ENCODE measurements around the gene SORD. TPM values are rescaled to one million over a fixed set of nuclear protein-coding genes. Genes with fewer than 3 reads are reported as not detected.

SORD gene
- total and polyA plus RNA-seq, 9 of the 15 experiments (the other 6 are each of a cell fraction or from before 2014, with no cell fraction given) = 5.9 to 79.2 (median 29.6) TPM

DNA sequence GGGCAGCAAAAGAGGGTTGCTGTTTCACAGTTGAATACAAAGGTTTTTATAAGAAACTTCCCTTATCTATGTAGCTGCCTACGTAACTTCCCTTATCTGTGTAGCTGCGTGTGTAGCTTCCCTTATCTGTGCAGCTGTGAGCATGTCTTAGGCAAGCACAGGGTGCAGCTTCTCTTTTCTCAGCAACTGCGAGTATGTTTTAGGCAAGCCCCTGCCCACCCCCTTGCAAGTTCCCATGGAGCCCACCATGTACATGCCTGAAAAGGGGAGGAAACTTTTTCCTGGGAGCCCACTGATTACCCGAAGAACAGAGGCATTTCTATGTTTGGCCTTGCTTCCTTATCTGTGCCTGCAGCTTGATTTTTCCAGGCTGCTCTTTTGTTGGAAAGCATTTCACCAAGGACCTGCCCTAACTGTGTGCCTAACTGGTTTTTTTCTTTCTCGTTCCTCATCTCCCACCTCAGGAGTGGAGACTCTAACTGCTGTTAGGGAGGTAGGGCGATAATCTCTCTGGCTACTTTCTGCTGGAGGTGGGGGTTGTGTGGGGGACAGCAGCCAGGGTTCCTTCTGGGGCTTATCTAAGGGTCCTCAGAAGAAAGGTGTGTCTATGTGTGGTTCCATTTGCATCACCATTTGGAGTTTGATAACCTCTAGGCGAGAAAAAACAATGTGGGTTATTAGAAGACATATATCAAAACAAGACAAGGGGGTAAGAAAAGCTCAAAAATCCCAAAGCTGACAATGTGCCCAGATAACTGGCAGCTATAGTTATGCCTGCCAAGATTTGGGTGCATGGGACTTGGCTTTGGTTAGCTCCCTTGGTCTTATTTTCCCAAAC lies 26.0 kb downstream of the SORD start (continued):
- TF ChIP-seq, protein P1, sequence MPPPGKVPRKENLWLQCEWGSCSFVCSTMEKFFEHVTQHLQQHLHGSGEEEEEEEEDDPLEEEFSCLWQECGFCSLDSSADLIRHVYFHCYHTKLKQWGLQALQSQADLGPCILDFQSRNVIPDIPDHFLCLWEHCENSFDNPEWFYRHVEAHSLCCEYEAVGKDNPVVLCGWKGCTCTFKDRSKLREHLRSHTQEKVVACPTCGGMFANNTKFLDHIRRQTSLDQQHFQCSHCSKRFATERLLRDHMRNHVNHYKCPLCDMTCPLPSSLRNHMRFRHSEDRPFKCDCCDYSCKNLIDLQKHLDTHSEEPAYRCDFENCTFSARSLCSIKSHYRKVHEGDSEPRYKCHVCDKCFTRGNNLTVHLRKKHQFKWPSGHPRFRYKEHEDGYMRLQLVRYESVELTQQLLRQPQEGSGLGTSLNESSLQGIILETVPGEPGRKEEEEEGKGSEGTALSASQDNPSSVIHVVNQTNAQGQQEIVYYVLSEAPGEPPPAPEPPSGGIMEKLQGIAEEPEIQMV (tag; conservative IDR thresholded peaks at IDR 0.05; ENCODE audit: low read depth) = no peak
- TF ChIP-seq CHD1 (IDR thresholded peaks at IDR 0.05; ENCODE audit: low read length) = no peak
- TF ChIP-seq, protein P2, sequence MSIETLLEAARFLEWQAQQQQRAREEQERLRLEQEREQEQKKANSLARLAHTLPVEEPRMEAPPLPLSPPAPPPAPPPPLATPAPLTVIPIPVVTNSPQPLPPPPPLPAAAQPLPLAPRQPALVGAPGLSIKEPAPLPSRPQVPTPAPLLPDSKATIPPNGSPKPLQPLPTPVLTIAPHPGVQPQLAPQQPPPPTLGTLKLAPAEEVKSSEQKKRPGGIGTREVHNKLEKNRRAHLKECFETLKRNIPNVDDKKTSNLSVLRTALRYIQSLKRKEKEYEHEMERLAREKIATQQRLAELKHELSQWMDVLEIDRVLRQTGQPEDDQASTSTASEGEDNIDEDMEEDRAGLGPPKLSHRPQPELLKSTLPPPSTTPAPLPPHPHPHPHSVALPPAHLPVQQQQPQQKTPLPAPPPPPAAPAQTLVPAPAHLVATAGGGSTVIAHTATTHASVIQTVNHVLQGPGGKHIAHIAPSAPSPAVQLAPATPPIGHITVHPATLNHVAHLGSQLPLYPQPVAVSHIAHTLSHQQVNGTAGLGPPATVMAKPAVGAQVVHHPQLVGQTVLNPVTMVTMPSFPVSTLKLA (conservative IDR thresholded peaks at IDR 0.05) = peak; percentile 41 to 72; a peak in 3 of 4 replicates
- TF ChIP-seq MTA2 (IDR thresholded peaks at IDR 0.05; ENCODE audit: low read depth) = peak; percentile 81
- TF ChIP-seq MCM3 (IDR thresholded peaks at IDR 0.05) = no peak
- no peak for TF ChIP-seq PRPF4 (IDR thresholded peaks at IDR 0.05; ENCODE audit: insufficient read depth, low read depth, low read length, poor library complexity, severe bottlenecking)
- TF ChIP-seq, protein P3, sequence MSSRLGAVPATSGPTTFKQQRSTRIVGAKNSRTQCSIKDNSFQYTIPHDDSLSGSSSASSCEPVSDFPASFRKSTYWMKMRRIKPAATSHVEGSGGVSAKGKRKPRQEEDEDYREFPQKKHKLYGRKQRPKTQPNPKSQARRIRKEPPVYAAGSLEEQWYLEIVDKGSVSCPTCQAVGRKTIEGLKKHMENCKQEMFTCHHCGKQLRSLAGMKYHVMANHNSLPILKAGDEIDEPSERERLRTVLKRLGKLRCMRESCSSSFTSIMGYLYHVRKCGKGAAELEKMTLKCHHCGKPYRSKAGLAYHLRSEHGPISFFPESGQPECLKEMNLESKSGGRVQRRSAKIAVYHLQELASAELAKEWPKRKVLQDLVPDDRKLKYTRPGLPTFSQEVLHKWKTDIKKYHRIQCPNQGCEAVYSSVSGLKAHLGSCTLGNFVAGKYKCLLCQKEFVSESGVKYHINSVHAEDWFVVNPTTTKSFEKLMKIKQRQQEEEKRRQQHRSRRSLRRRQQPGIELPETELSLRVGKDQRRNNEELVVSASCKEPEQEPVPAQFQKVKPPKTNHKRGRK (tag; IDR thresholded peaks at IDR 0.05) = no peak
- TF ChIP-seq, protein P4, sequence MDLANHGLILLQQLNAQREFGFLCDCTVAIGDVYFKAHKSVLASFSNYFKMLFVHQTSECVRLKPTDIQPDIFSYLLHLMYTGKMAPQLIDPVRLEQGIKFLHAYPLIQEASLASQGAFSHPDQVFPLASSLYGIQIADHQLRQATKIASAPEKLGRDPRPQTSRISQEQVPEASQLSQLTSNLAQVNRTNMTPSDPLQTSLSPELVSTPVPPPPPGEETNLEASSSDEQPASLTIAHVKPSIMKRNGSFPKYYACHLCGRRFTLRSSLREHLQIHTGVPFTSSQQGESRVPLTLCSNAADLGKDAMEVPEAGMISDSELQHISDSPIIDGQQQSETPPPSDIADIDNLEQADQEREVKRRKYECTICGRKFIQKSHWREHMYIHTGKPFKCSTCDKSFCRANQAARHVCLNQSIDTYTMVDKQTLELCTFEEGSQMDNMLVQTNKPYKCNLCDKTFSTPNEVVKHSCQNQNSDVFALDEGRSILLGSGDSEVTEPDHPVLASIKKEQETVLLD (IDR thresholded peaks at IDR 0.05) = peak; percentile 73
- TF ChIP-seq SMAD3 (CRISPR knock-in tag; conservative IDR thresholded peaks at IDR 0.05) = 0 out of 2 replicates have a peak, but pooled peaks have one; percentile 49
- TF ChIP-seq, protein P5, sequence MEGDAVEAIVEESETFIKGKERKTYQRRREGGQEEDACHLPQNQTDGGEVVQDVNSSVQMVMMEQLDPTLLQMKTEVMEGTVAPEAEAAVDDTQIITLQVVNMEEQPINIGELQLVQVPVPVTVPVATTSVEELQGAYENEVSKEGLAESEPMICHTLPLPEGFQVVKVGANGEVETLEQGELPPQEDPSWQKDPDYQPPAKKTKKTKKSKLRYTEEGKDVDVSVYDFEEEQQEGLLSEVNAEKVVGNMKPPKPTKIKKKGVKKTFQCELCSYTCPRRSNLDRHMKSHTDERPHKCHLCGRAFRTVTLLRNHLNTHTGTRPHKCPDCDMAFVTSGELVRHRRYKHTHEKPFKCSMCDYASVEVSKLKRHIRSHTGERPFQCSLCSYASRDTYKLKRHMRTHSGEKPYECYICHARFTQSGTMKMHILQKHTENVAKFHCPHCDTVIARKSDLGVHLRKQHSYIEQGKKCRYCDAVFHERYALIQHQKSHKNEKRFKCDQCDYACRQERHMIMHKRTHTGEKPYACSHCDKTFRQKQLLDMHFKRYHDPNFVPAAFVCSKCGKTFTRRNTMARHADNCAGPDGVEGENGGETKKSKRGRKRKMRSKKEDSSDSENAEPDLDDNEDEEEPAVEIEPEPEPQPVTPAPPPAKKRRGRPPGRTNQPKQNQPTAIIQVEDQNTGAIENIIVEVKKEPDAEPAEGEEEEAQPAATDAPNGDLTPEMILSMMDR (IDR thresholded peaks at IDR 0.05 in 2 of 3, conservative IDR thresholded peaks at IDR 0.05 in 1 of 3; ENCODE audit: insufficient read depth in 2 of 3, low read depth in 1 of 3, low read length in 3 of 3) = no peak
- TF ChIP-seq BDP1 (IDR thresholded peaks at IDR 0.05; ENCODE audit: insufficient read depth, insufficient read length) = no peak
- peak; percentile 70 for TF ChIP-seq STAT5A (IDR thresholded peaks at IDR 0.05; ENCODE audit: borderline replicate concordance, low read length)
- TF ChIP-seq HCFC1 (IDR thresholded peaks at IDR 0.05; ENCODE audit: low read depth, low read length) = no peak
- no peak for TF ChIP-seq MTF1 (CRISPR knock-in tag; IDR thresholded peaks at IDR 0.05; ENCODE audit: borderline replicate concordance)
- TF ChIP-seq ZNF507 (tag; conservative IDR thresholded peaks at IDR 0.05) = no peak
- TF ChIP-seq, protein P6, sequence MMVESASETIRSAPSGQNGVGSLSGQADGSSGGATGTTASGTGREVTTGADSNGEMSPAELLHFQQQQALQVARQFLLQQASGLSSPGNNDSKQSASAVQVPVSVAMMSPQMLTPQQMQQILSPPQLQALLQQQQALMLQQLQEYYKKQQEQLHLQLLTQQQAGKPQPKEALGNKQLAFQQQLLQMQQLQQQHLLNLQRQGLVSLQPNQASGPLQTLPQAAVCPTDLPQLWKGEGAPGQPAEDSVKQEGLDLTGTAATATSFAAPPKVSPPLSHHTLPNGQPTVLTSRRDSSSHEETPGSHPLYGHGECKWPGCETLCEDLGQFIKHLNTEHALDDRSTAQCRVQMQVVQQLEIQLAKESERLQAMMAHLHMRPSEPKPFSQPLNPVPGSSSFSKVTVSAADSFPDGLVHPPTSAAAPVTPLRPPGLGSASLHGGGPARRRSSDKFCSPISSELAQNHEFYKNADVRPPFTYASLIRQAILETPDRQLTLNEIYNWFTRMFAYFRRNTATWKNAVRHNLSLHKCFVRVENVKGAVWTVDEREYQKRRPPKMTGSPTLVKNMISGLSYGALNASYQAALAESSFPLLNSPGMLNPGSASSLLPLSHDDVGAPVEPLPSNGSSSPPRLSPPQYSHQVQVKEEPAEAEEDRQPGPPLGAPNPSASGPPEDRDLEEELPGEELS (CRISPR knock-in tag; IDR thresholded peaks at IDR 0.05; ENCODE audit: borderline replicate concordance) = no peak

All from K562 (cell line).